ENCODE data around the gene GPC5.

- no peak for TF ChIP-seq ZNF776 (tag by site-specific recombination; IDR thresholded peaks at IDR 0.05; ENCODE audit: borderline replicate concordance)
- TF ChIP-seq ZNF114 (tag by site-specific recombination; IDR thresholded peaks at IDR 0.05) = no peak
- no peak for TF ChIP-seq ZNF366 (tag by site-specific recombination; conservative IDR thresholded peaks at IDR 0.05)
- TF ChIP-seq ZNF658 (tag by site-specific recombination; IDR thresholded peaks at IDR 0.05) = no peak
- no peak for TF ChIP-seq ZNF132 (tag by site-specific recombination; IDR thresholded peaks at IDR 0.05; ENCODE audit: borderline replicate concordance)
- no peak for TF ChIP-seq CTCF (tag by site-specific recombination; IDR thresholded peaks at IDR 0.05)
- TF ChIP-seq SP2 (tag by site-specific recombination; IDR thresholded peaks at IDR 0.05) = no peak
- no peak for TF ChIP-seq AEBP2 (tag by site-specific recombination; IDR thresholded peaks at IDR 0.05; ENCODE audit: borderline replicate concordance)
- no peak for TF ChIP-seq REST (tag by site-specific recombination; IDR thresholded peaks at IDR 0.05)
Measured at GRCh38 chr13:92312823-92313222, 914.4 kb downstream of the GPC5 start.

Data from HEK293 (cell line).